Activated naive CD4-positive, alpha-beta T cell treated with Interleukin-2 at 50 U/mL for 16 hours (primary cell): ENCODE measurements around the gene KCNQ5.

Experiments used
- DNase-seq: peaks from one replicate; pipeline ENCODE4 v3.0.0-alpha.2; 2020

KCNQ5 gene

DNA sequence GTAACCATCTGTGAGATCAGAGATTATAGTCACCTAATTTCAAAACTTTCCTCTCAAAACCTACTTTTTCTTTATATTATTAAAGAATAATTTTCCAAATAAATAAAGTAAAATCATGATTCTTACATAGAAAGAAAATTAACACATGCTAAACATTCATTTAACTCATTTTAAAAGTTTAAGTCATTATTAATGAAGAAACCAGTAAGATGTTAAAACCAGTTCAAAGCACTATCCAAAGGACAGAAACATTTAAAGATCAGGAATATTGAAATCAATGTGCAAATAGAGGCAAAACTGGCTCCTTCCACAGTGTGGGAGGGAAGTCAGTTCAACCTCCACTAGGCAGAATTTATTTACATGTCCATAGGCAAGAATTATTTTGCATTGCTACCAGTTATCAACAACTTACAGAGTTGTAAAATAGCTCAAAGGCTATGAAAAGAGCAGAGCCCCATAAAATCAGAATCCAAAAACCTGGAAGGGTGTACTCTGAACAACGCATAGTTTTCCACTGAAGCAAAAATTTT, 456.5 kb downstream of the KCNQ5 start:
- no peak for DNase-seq

DNA sequence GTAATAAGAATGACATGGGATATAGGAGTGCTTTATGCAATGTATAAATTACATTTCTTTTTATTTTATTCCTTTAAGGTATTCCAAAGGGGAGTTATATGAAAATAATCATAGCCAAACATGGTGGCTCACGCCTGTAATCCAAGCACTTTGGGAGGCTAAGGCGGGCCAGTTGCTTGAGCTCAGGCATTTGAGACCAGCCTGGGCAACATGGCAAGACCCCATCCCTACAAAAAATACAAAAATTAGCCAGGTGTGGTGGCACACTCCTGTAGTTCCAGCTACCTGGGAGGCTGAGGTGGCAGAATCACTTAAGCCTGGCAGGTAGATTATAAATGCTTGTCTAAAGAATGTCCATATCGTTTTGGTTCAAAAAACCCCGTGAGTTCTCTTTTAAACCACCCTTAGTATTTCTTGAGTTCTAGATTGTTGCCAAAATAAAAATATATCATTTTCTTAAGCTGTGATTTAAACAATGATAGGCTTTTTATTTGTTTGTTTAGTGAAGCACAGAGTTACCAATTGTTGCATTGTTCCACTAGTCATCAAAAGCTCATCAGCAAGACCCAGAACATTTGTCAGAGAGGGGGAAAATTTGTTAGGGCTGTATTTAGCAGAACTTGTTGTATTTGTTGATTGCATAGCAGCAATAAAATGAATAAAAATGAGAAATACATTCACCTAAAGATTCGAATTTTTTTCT, 457.2 kb downstream of the KCNQ5 start:
- no peak for DNase-seq

DNA sequence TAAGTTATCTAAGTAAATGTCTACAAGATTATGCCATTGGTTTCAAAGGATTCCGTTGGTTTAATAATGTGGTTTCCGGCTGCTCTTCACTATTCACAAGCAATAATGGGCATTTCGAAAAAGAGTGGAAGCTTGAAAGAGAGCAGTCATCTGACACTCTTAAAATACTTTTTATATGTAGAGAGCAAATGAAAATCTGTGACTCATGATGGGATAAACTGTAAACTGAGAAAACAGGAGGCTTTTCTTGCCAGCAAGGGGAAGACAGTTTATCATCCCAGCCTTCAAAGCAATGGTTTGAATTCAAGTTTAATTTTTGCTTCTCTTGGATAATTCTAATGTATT, 457.7 kb downstream of the KCNQ5 start:
- no peak for DNase-seq

DNA sequence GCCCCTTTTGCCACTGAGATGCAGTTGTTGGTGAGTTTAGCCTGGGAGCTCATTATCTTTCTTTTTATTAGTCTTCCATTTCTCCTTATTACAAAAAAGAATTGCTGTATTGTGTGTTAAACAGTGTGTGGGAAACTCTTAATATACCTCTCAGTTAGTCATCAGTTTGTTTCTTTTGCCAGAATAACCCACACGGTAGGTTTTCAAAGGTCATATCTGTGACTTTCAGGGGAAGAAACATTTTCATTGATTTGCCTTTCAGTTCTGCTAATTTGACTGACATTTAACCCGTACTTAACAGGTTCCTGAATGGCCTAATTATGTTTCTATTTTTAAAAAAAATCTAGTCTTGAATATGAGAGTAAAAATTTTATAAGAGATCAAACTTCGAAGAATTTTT, 458.1 kb downstream of the KCNQ5 start:
- DNase-seq = no peak

DNA sequence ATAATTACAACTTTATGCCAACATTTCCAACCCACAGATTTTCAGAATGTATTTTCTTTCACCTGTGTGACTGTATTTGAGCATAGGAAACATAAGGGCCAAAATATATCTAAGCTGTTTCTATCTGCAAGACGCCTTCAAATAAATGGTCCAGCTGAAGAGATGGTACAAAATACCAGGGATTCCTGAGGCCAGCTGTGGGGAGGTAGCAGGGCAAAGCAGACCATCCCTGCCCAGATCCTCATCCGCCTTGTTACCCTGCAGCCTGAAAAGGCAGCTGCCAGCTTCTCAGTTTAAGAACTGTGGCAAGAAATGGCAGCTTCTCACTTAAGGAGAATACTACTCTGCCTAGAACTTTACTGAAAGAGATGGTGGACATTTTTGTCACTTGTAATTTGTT, 460.1 kb downstream of the KCNQ5 start:
- DNase-seq = no peak

GRCh38 chr6:73083886-73084285, 462.0 kb downstream of the KCNQ5 start:
- DNase-seq = no peak

DNA sequence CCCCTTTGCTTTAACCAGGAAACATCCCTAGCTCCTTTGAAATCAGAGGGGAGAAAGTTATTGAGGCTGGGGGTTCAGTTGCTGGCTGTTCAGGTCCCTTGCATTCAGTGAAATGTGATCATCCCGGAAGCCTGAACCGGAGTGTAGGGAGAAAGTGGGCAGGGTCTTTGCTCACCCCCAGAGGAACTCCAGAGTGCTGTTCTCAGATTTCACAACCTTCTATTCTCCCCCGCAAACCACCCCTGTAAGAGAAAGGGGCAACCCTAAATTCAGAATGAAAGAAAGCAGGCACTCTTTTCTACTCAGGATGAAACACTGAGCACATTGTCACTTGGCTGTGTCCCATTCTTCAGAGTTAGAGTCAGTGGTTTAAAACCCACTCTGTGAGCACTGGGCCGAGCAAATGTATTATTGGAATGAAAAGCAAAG, 463.6 kb downstream of the KCNQ5 start:
- DNase-seq = no peak

GRCh38 chr6:73086726-73087125, 464.9 kb downstream of the KCNQ5 start:
- no peak for DNase-seq

- no peak for DNase-seq
These were observed 466.4 kb downstream of the KCNQ5 start for GRCh38 chr6:73088138-73088813.

DNA sequence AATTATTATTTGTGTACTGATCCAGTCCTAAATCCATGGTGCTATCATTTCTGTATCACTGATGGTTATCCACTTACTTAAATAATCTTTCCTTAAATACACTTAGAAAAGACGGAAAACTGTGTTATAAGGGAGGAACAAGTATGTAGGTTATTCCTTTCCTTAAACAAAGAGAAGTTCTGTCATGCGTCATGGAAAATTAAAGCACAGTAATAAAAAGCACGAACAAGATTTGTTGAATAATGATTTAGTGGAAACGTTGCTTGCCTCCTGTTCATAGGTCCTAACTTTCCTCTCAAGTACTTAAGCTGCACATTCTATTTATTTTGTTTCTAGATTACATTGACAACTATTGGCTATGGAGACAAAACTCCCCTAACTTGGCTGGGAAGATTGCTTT, 483.1 kb downstream of the KCNQ5 start:
- no peak for DNase-seq

GRCh38 chr6:73107016-73107415, 485.2 kb downstream of the KCNQ5 start:
- no peak for DNase-seq

GRCh38 chr6:73108949-73109348, 487.1 kb downstream of the KCNQ5 start:
- no peak for DNase-seq

DNA sequence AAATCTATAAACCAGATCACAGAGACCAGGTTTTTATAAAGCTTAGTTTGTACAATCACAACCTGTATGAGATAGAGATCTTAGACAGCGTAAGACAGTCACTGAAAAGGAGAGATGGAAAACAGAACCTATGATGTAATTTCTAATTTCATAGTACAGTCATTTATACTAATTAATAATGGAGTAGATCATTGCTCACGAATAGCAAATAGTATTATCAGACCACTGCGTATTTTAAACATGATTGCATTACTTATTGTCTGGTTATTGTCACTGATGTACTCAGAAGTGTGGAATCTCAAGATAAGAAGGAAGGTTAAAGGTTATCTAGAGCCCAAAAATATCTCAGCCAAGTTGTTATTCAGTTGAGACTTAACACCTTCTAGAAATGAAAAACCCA, 487.8 kb downstream of the KCNQ5 start:
- no peak for DNase-seq

- no peak for DNase-seq
These were observed 494.5 kb downstream of the KCNQ5 start for GRCh38 chr6:73116330-73116729.

DNA sequence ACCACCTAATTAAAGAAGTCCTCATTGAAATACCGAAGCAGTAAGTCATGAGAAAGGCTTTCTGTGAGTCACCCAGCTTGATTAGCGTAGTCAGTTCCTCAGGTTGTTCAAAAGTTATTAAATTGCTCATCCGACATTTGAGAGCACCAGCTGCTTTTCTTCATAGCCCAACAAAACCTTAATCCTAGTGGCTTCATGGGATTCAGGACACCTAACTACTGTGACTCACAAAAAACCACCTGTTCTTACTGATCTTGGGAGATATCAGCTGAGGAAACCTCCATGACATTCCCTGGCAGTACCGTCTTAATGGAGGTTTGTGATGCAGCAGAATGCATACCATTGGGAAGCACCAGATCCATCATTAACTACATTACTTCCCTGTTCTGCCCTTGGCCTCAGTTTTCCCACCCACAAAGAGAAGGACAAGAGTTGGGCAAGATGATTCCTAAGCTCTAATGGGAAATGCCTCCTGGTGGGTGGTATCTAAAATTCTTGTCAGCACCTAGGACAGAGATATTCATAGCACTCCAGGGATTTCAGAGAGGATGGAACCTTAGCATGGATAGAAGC, 499.6 kb downstream of the KCNQ5 start:
- no peak for DNase-seq

DNA sequence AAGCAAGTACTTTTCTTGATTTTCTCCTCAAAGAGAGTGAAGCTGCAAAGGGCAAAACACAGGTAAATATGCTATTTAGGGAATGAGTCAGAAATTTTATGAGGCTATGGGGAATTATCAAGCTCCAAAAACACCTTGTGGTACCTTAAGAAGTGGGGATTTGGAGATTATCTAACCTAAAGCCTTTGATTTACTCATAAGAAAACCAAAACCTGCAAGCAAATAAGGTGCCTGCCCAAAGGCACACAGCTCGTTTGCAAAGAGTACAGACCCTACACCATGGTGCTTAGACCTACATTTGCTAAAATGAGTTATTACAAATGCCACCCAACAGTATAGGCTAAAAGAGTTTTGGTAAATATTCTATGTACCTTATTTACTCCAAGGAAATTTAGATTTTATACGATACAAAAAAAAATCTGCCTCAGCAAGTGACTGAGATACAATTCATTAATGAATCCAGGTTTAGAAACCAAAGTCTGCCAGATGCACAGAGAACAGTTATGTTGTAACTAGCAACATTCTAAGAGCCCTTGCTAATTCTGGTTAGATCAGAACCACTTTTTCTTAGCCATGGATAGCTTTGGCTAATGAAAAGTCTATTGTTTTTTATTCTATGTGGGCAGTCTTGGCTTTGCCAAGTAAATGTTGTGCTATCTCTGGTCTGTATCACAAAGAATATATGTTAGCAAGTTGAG, 501.9 kb downstream of the KCNQ5 start:
- no peak for DNase-seq

- DNase-seq = peak; percentile 77
These were observed 508.0 kb downstream of the KCNQ5 start for GRCh38 chr6:73129653-73130443.

DNA sequence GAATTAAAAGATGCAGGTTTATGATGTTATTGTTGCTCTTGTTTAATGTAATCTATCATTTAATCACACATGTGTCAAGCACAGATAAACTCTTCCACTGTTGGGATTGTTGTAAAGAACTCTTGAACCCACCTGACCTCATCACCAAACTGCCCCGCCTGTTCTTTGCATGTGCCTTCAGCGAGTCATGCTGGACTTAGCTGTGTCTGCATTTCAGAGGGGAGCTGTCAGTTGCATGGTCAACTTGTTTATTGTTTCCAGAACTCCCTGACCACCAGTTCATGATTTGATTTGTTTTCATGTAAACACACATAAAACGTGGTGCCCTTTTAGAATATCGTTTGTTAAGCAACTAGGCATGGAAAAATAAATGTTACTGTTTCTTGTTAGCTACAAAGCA, 509.8 kb downstream of the KCNQ5 start:
- DNase-seq = no peak

DNA sequence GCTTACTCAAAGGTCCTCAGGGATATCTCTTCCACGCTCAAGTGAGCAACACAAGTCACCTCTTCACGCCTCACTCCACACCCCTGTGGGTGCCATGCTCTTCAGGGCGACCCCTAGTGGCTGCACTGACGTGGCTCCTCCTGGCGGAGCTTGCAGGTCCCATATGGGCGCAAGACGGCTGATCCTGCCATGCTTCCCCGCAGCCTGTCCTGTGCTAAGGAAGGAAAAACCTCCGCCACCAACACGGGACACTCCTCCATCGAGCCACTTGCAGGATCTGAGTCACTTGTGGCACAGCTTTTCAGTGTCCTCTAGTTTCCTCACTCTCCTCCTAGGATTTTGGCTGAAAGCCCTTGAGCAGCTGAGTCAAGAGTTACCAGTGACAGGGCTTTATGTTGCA, 512.7 kb downstream of the KCNQ5 start:
- DNase-seq = no peak

GRCh38 chr6:73139681-73140383, 518.0 kb downstream of the KCNQ5 start:
- no peak for DNase-seq

GRCh38 chr6:73143551-73143950, 521.7 kb downstream of the KCNQ5 start:
- no peak for DNase-seq

- no peak for DNase-seq
These were observed 522.7 kb downstream of the KCNQ5 start for GRCh38 chr6:73144516-73144915.
